Activated naive CD4-positive, alpha-beta T cell treated with anti-CD3 and anti-CD28 coated beads, Interleukin-2, amount 50 U/mL, for 16 hours (primary cell): ENCODE measurements around the gene LRRC47.
A peak's percentile ranks its signal among the peaks of the same experiment; 100 is the strongest.

Experiments used
- DNase-seq: peaks from one replicate; pipeline ENCODE4 v3.0.0-alpha.2; 2020

LRRC47 gene

DNA sequence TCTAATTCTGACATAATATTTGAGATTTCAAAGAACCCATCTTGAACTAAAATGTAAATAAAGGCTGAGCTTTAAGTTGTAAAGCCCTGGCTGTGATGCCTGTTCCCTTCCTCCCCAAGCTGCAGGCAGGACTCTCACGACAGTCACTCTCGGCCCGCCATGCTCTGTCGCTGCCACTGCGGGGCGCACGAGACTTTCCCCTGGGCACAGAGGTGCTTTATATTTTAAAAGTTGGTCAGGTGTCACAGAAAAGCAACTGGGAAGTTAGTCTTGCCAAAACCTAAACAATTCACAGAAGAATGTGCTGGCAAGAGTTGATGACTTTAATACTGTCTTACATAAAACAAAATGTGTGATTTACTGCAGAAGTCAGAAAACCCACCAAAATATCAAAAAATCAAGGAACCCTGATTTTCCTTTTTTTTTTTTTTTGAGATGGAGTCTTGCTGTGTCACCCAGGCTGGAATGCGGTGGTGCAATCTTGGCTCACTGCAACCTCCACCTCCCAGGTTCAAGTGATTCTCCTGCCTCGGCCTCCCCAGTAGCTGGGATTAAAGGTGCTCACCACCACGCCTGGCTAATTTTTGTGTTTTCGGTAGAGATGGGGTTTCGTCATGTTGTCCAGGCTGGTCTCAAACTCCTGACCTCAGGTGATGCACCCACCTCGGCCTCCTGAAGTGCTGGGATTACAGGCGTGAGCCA lies 10.7 kb downstream of the LRRC47 start:
- DNase-seq, result no peak

DNA sequence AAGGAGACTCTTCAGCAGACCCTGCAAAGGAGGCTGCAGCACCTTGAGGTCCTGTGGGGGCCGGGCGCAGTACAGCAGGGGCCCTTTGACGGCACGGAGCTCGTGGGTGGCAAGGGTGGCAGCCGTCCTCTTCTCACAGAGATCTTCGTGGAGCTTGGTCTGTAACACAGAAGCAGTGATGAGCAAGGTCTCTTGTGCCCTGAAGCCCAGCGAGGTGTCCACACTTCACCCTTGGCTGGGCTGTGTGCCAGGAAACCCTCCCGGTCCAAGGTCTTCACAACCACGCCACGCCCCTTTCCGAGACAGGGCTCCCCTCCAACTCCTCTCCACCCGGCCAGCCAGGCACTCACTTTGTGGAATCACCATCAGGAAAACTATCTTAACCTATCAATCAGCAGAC lies 11.3 kb downstream of the LRRC47 start:
- no peak for DNase-seq

- no peak for DNase-seq
Measured at GRCh38 chr1:3783651-3784474, 12.4 kb downstream of the LRRC47 start.

DNA sequence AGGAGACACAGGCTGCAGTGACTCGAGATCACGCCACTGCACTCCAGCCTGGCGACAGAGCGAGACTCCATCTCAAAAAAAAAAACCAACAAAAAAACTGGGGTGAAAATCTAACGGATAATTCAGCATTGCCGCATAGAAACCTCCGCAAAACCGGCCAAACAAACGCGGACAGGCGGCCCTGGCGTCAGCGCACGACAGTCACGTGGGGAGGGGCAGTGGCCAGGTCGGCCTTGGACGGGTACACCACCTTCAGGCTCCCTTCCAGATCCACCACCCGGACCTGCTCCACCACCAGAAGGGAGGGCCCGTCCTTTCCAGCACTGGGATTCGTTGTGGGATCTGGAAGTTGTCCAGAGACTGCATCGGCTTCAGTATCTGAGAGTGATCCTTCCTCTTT lies 15.4 kb downstream of the LRRC47 start:
- no peak for DNase-seq

DNA sequence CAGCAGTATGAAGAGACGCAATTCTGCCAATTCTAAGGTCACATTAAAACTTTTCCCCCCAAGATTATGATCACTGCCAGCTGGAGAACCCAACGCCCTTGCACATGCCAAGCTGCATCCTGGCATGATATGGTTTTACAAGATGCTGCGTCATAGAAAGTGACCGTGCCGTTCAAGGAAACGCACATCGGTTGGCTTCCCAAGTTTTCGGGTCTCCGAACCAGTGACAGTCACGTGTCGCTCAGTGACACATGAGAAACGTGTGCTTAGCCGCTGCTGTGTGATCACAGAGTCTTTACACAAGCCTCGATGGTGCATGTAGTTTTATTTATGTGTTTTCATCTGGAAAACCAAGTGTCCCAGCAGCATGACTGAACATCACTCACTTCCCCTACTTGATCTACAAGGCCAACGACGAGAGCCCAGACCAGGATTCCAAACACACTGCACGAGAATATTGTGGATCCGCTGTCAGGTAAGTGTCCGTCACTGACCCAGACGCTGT lies 16.3 kb downstream of the LRRC47 start:
- DNase-seq, result no peak

GRCh38 chr1:3779265-3779911 lies 16.9 kb downstream of the LRRC47 start:
- no peak for DNase-seq

DNA sequence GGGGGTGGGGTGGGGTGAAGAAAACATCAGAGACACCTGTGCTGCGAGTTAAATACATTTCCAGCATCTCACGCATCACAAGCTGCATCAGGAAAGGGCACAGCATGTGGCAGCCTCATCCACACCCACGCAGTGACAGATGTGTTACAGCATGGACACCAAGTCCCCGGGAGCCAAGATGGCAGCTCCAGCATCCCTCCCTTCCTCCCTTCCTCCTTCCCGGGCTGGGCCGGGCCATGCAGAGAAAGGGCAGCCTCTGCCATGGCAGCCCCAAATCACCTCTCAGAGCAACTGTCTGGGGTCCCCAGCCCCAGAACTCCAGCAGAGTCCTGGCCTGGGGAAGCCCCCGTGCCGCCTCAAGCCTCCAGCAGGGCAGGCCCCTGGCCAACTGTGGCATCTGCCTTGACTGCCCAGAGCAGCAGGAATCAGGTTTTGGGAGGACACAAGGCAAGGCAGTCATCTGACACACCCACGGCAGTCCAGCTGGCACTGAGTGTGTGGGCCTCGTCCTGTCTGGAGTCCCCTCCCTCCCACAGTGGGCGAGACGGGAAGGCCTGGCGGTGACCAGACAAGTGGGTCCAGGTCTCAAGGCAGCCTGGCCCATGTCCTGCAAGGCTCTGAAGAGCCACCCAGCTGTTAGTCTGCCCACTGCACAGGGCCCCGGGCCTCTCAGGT lies 17.6 kb downstream of the LRRC47 start:
- no peak for DNase-seq

GRCh38 chr1:3777647-3778589 lies 18.4 kb downstream of the LRRC47 start:
- no peak for DNase-seq

- no peak for DNase-seq
Measured at GRCh38 chr1:3777078-3777547, 19.2 kb downstream of the LRRC47 start.

GRCh38 chr1:3776231-3776961 lies 19.9 kb downstream of the LRRC47 start:
- no peak for DNase-seq

DNA sequence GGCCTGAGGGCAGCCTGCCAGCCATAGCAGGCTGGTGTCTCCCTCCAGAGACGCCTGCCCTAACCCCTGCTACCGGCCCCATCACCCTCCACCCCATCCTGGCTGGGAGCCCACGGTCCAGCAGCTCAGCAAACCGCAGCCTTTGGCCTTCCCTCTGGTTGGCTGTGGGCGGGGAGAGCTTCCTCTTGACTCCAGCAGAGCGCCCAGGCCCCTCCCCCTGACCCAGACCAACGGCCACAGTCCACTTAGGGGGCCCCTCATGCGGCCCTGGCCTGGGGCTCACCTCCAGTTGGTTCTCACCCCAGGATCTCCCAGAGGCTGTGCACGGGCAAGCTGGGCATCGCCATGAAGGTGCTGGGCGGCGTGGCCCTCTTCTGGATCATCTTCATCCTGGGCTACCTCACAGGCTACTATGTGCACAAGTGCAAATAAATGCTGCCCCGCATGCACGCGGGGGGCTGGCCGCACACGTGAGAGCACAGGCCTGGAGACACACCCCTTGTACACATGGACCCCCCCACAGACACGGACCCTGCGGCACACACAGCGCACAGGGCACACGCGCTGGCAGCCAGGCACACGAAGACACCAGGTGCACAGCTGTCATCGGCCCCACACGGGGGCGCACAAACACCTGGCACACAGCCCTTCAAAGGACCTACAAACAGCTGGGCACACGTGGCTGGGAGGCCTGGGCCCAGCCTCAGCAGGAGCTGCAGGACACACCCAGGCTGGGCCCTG lies 20.6 kb downstream of the LRRC47 start:
- peak; percentile 52 for DNase-seq

- DNase-seq, result no peak
Measured at GRCh38 chr1:3774946-3775489, 21.3 kb downstream of the LRRC47 start.

- DNase-seq, result no peak
Measured at GRCh38 chr1:3774276-3774945, 21.9 kb downstream of the LRRC47 start.

GRCh38 chr1:3773572-3774275 lies 22.6 kb downstream of the LRRC47 start:
- no peak for DNase-seq

GRCh38 chr1:3772715-3773571 lies 23.4 kb downstream of the LRRC47 start, which contains the start of gene SMIM1:
Gene SMIM1, plus strand, starts transcription at chr1:3772749. Its CDS starts 2,625 bp downstream, at chr1:3775374.
- no peak for DNase-seq

- DNase-seq, result peak; percentile 83
Measured at GRCh38 chr1:3772027-3772714, 24.1 kb downstream of the LRRC47 start.
